Breast epithelium (tissue), 3 donors: ENCODE results near the gene DEAF1.

Experiments used
- POLR2A ChIP-seq: fragments of 450-650 bp; IDR thresholded peaks from one replicate; pipeline ENCODE4 v1.6.1; 2016; ENCODE audit warnings: antibody characterized with exemption, mild to moderate bottlenecking, moderate library complexity
- POLR2AphosphoS5 ChIP-seq, 3 donors: sonication (generic); formaldehyde crosslinking; IDR thresholded peaks; one replicate each; pipeline ENCODE4 v1.6.1; 2017; ENCODE audit warnings: antibody characterized with exemption in 3 of 3
- TF ChIP-seq, protein P1 (sequence below), 3 donors: fragments of 450-650 bp; IDR thresholded peaks; one replicate each; pipeline ENCODE4 v1.5.1; 2016 to 2017; ENCODE audit warnings: antibody characterized with exemption in 3 of 3, mild to moderate bottlenecking in 3 of 3, moderate library complexity in 3 of 3

DNA sequence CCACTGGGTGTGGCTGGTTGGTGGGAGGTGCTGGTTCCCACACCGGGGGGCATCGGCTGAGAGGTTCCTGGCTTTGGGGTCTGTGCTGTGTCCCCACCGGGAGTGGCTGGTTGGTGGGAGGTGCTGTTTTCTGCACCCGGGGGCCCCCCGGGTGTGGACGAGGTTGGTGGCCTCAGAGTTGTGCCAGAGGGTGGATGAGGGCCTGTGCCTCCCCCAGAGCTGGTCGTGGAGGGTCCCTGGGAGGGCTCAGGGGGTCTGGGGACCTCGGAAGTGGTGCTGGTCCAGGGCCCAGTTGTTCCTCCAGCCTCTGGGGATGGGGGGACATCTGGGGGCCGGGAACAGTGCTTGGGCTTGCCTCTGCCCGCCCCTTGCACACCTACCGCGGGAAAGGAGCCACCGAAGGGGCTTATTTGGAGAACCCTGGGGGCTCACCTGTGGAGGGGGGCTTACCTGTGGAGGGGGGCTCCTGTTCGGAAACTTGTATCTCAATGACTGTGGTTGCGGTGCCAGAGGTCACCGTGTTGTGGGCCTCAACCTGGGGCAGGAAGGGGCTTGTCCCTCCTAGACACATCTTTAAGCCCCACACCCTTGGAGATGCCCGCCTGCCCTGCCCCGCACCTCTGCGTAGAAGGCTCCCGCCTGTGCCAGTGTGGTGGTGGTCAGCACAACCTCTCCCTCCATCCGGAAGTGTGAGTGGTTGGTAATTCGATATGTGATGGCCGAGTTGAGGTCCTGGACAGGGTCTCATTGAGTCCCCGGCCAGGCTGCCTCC is 76.0 kb downstream of the DEAF1 start:
- TF ChIP-seq, protein P1, sequence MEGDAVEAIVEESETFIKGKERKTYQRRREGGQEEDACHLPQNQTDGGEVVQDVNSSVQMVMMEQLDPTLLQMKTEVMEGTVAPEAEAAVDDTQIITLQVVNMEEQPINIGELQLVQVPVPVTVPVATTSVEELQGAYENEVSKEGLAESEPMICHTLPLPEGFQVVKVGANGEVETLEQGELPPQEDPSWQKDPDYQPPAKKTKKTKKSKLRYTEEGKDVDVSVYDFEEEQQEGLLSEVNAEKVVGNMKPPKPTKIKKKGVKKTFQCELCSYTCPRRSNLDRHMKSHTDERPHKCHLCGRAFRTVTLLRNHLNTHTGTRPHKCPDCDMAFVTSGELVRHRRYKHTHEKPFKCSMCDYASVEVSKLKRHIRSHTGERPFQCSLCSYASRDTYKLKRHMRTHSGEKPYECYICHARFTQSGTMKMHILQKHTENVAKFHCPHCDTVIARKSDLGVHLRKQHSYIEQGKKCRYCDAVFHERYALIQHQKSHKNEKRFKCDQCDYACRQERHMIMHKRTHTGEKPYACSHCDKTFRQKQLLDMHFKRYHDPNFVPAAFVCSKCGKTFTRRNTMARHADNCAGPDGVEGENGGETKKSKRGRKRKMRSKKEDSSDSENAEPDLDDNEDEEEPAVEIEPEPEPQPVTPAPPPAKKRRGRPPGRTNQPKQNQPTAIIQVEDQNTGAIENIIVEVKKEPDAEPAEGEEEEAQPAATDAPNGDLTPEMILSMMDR (IDR thresholded peaks at IDR 0.05), result no peak
- TF ChIP-seq POLR2AphosphoS5 (IDR thresholded peaks at IDR 0.05) (no peak), POLR2A (no peak)
